Measurements from ENCODE around the gene SIM2.
A peak's percentile ranks its signal among the peaks of the same experiment; 100 is the strongest.
"Not testable (repeated sequence)": the region's sequence is repeated elsewhere in the genome, so short reads cannot be mapped to it uniquely, and the experiment has no call there.

SIM2 gene

GRCh38 chr21:36665806-36666205 lies 33.1 kb upstream of the SIM2 start:
- CTCF ChIA-PET = interaction anchor here (1.0 to 1.2 kb wide), 3 partner anchors 35 to 251 kb away, joined by 3 to 4 read pairs (median 3); no protein-coding TSS in a partner anchor
- DNase-seq (ENCODE audit: extremely low spot score) = no peak
- TF ChIP-seq ZNF384 (IDR thresholded peaks at IDR 0.05) (no peak), L3MBTL2 (conservative IDR thresholded peaks at IDR 0.05) (no peak), FOXM1 (IDR thresholded peaks at IDR 0.05; ENCODE audit: borderline replicate concordance) (no peak), FOXK2 (IDR thresholded peaks at IDR 0.05) (no peak), PKNOX1 (IDR thresholded peaks at IDR 0.05) (no peak), CTBP1 (IDR thresholded peaks at IDR 0.05; ENCODE audit: borderline replicate concordance) (no peak), BHLHE40 (IDR thresholded peaks at IDR 0.05; ENCODE audit: borderline replicate concordance) (no peak), TARDBP (IDR thresholded peaks at IDR 0.05) (no peak), SP1 (IDR thresholded peaks at IDR 0.05) (no peak), ELF4 (IDR thresholded peaks at IDR 0.05) (no peak), SUZ12 (IDR thresholded peaks at IDR 0.05) (no peak), FOXA1 (IDR thresholded peaks at IDR 0.05) (no peak), ARNT (IDR thresholded peaks at IDR 0.05) (no peak), HDGF (IDR thresholded peaks at IDR 0.05; ENCODE audit: borderline replicate concordance) (no peak), LEF1 (IDR thresholded peaks at IDR 0.05; ENCODE audit: borderline replicate concordance) (no peak), NFRKB (IDR thresholded peaks at IDR 0.05) (no peak)
- POLR2A ChIA-PET = no interaction called here

GRCh38 chr21:36668713-36669112 lies 30.2 kb upstream of the SIM2 start:
- POLR2A ChIA-PET = interaction anchor here (0.7 kb wide), 1 partner anchor 40 kb away, joined by 3 read pairs; no protein-coding TSS in a partner anchor
- CTCF ChIA-PET = interaction anchor here (1.0 kb wide), 1 partner anchor 185 kb away, joined by 3 read pairs; no protein-coding TSS in a partner anchor
- no peak for DNase-seq (ENCODE audit: extremely low spot score)
- TF ChIP-seq L3MBTL2 (conservative IDR thresholded peaks at IDR 0.05) = no peak
- no peak for TF ChIP-seq FOXA1 (IDR thresholded peaks at IDR 0.05)
- no peak for TF ChIP-seq HDGF (IDR thresholded peaks at IDR 0.05; ENCODE audit: borderline replicate concordance)
- TF ChIP-seq TARDBP (IDR thresholded peaks at IDR 0.05) = no peak
- TF ChIP-seq SUZ12 (IDR thresholded peaks at IDR 0.05) = no peak
- no peak for TF ChIP-seq SP1 (IDR thresholded peaks at IDR 0.05)
- TF ChIP-seq FOXK2 (IDR thresholded peaks at IDR 0.05) = no peak
- no peak for TF ChIP-seq NFRKB (IDR thresholded peaks at IDR 0.05)
- no peak for TF ChIP-seq LEF1 (IDR thresholded peaks at IDR 0.05; ENCODE audit: borderline replicate concordance)

- ChIA-PET CTCF (no interaction called here), POLR2A (no interaction called here)
- DNase-seq (ENCODE audit: extremely low spot score) = no peak
- no peak for TF ChIP-seq BHLHE40 (IDR thresholded peaks at IDR 0.05; ENCODE audit: borderline replicate concordance)
- TF ChIP-seq CTBP1 (IDR thresholded peaks at IDR 0.05; ENCODE audit: borderline replicate concordance) = no peak
- no peak for TF ChIP-seq L3MBTL2 (conservative IDR thresholded peaks at IDR 0.05)
- TF ChIP-seq ELF4 (IDR thresholded peaks at IDR 0.05) = no peak
- TF ChIP-seq TARDBP (IDR thresholded peaks at IDR 0.05) = no peak
- no peak for TF ChIP-seq ZNF384 (IDR thresholded peaks at IDR 0.05)
- TF ChIP-seq FOXK2 (IDR thresholded peaks at IDR 0.05) = no peak
- TF ChIP-seq NFRKB (IDR thresholded peaks at IDR 0.05) = no peak
Observed at GRCh38 chr21:36671836-36672235, 27.1 kb upstream of the SIM2 start.

- CTCF ChIA-PET; POLR2A ChIA-PET; DNase-seq (ENCODE audit: extremely low spot score): not testable (repeated sequence)
Observed at GRCh38 chr21:36672296-36672695, 26.6 kb upstream of the SIM2 start.

GRCh38 chr21:36672737-36673136 lies 26.2 kb upstream of the SIM2 start:
- no peak for DNase-seq (ENCODE audit: extremely low spot score)
- ChIA-PET POLR2A (no interaction called here), CTCF (no interaction called here)
- TF ChIP-seq ARNT (IDR thresholded peaks at IDR 0.05) = no peak
- no peak for TF ChIP-seq BHLHE40 (IDR thresholded peaks at IDR 0.05; ENCODE audit: borderline replicate concordance)
- TF ChIP-seq TARDBP (IDR thresholded peaks at IDR 0.05) = no peak
- TF ChIP-seq FOXA1 (IDR thresholded peaks at IDR 0.05) = no peak
- no peak for TF ChIP-seq SUZ12 (IDR thresholded peaks at IDR 0.05)
- no peak for TF ChIP-seq SP1 (IDR thresholded peaks at IDR 0.05)
- no peak for TF ChIP-seq FOXM1 (IDR thresholded peaks at IDR 0.05; ENCODE audit: borderline replicate concordance)

GRCh38 chr21:36676039-36676950 lies 22.6 kb upstream of the SIM2 start:
- no peak for DNase-seq (ENCODE audit: extremely low spot score)
- ChIA-PET CTCF (no interaction called here), POLR2A (no interaction called here)
- TF ChIP-seq L3MBTL2 (conservative IDR thresholded peaks at IDR 0.05) (no peak), FOXM1 (IDR thresholded peaks at IDR 0.05; ENCODE audit: borderline replicate concordance) (peak; percentile 42; the same call in 1 of the 2 replicates), SP1 (IDR thresholded peaks at IDR 0.05) (no peak)

GRCh38 chr21:36677443-36677842 lies 21.5 kb upstream of the SIM2 start:
- CTCF ChIA-PET = no interaction called here
- no peak for DNase-seq (ENCODE audit: extremely low spot score)
- POLR2A ChIA-PET = no interaction called here
- TF ChIP-seq FOXM1 (IDR thresholded peaks at IDR 0.05; ENCODE audit: borderline replicate concordance) = no peak
- no peak for TF ChIP-seq SP1 (IDR thresholded peaks at IDR 0.05)
- TF ChIP-seq SUZ12 (IDR thresholded peaks at IDR 0.05) = no peak
- TF ChIP-seq CTBP1 (IDR thresholded peaks at IDR 0.05; ENCODE audit: borderline replicate concordance) = no peak
- TF ChIP-seq FOXA1 (IDR thresholded peaks at IDR 0.05) = no peak
- TF ChIP-seq ELF4 (IDR thresholded peaks at IDR 0.05) = no peak
- no peak for TF ChIP-seq L3MBTL2 (conservative IDR thresholded peaks at IDR 0.05)
- no peak for TF ChIP-seq FOXK2 (IDR thresholded peaks at IDR 0.05)
- TF ChIP-seq NFRKB (IDR thresholded peaks at IDR 0.05) = no peak
- TF ChIP-seq ZNF384 (IDR thresholded peaks at IDR 0.05) = no peak
- no peak for TF ChIP-seq BHLHE40 (IDR thresholded peaks at IDR 0.05; ENCODE audit: borderline replicate concordance)

GRCh38 chr21:36678538-36678937 lies 20.4 kb upstream of the SIM2 start:
- DNase-seq (ENCODE audit: extremely low spot score) = no peak
- TF ChIP-seq BHLHE40 (IDR thresholded peaks at IDR 0.05; ENCODE audit: borderline replicate concordance) (no peak), PKNOX1 (IDR thresholded peaks at IDR 0.05) (no peak), SP1 (IDR thresholded peaks at IDR 0.05) (no peak), FOXK2 (IDR thresholded peaks at IDR 0.05) (no peak), LEF1 (IDR thresholded peaks at IDR 0.05; ENCODE audit: borderline replicate concordance) (no peak), NFRKB (IDR thresholded peaks at IDR 0.05) (no peak), HDGF (IDR thresholded peaks at IDR 0.05; ENCODE audit: borderline replicate concordance) (no peak), ZNF384 (IDR thresholded peaks at IDR 0.05) (no peak), FOXM1 (IDR thresholded peaks at IDR 0.05; ENCODE audit: borderline replicate concordance) (no peak), SUZ12 (IDR thresholded peaks at IDR 0.05) (no peak), CTBP1 (IDR thresholded peaks at IDR 0.05; ENCODE audit: borderline replicate concordance) (no peak), ARNT (IDR thresholded peaks at IDR 0.05) (no peak)
- ChIA-PET POLR2A (no interaction called here), CTCF (no interaction called here)

All from HEK293T (cell line).